ENCODE measurements around the gene MATN4.

The MATN4 gene

DNA sequence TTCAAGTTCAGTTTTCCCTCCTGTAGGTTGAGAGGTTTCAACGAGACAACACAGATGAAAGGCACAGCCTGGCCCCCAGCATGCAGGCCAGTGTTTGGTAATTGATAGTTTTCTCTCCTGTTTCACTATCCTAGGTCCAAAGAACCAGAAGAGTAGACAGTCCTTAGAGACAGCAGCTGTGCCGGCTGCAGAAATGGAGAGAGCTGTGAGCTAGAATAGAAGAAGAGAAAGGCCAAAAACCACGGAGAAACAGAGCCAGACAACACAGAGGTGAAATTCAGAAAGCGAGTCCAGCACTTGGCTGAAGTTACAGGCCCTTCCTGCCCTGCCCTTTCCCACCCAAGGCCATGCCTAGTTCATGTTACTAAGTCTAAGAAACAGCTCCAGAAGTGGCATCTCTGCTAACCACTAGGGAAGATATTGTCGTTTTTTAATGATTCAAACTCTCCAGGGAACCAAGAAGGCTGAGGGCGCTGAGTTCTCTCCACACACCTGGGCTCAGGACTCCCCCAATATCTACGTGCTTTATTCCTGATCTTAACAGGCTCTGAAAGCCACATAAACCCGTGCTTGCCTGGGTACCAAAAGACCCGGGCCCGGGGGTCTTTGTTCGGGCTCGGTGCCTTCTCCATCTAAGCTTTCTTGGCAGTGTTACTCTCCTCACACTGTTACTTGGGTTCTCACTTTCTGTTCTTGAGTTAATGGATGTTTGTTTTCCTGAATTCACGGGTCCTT lies 18.0 kb downstream of the MATN4 start:
- DNase-seq (ENCODE audit: low read depth) = no peak

DNA sequence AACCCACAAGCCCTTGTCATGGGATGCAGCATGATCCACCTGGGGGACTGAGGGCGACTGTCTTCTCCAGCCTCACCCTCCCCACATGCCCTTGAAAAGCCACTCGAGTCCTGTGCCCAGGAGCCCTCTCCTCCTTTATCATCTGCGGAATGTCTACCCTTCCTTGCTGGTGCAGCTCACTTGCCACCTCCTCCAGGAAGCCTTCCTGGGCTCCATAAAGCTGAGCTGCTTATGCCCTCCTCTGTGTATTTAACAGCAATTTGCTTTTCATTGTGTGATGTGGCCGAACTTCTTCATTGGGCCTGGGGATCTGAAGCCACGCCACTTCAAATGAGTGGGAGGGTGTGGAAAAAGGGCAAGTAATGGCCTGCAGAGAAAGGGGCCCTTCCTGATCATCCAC lies 19.2 kb downstream of the MATN4 start:
- DNase-seq (ENCODE audit: low read depth) = no peak

DNA sequence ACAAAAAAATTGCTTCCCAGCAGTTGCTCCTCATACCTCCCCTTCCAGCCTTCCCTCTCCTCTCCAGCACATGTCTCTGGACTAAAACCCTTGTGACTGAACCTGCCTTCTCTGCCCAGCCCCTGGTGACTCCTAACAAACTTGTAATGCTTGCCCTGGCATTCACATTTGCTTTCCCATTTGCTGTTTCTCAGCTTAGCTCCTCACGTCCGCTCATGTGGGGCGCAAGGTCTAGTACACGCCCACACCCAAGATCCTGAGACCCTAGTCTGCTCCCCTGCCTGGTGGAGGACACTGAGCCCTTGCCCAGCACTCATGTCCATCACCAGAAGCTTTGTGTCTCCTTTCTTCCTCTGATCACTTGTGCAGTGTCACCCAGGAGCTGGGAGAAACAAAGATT lies 19.7 kb downstream of the MATN4 start:
- no peak for DNase-seq (ENCODE audit: low read depth)

DNA sequence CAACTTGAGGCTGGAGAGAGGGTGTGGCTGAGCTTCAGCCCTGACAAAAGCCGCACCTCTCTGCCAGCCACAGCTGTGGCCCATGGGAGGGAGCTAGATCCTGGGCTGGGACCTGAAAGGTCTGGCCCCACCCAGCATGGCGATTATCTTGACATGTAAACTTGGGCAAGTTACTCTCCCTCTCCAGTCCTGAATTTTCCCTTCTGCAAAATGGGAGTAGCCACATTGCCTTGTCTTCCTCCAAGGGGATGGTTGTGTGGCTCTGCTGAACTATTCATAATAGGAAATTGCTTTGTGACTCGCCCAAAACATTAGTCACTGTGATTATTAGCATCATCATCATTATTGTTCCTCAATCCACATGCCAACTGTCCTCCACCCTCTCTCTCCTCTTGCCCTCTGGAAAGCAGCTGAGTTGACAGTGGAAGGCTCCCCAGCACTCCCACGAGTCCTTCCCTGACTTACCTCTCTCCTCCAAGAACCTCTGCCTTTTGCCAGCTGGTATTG lies 24.5 kb downstream of the MATN4 start:
- DNase-seq (ENCODE audit: low read depth) = no peak

DNA sequence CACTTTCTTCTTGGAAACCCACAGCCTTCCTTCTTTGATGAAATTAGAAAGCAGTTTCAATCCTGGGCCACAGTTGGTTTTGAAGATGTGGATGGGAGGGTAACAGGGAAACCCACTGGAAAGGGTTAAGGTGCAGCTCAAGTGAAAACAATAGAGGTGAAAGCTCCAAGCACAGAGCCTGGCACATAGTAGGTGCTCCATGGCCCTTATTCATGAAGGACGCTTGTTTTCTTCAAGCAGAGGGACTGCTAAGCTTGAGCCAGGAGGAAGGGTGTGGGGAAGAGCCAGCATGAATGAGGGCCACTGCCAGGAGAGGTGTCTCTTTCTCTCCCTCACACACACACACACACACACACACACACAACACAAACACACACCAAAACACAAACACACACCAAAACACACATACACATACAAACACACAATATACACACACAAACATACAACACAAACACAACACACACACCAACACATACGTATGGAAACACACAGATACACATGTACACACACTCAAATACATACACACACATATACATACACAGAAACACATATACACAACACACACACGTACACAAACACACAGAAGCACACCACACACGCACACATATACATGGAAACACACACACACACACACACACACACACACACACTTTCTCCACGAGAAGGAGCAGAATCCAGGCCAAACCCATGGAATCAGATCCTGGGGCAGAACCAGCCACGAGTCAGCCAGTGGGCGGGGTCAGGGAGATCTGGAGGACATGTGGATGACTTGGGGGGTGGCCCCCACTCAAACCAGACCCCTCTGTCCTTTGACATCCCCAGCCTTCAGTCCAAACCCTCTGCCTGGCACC lies 25.2 kb downstream of the MATN4 start:
- no peak for DNase-seq (ENCODE audit: low read depth)

DNA sequence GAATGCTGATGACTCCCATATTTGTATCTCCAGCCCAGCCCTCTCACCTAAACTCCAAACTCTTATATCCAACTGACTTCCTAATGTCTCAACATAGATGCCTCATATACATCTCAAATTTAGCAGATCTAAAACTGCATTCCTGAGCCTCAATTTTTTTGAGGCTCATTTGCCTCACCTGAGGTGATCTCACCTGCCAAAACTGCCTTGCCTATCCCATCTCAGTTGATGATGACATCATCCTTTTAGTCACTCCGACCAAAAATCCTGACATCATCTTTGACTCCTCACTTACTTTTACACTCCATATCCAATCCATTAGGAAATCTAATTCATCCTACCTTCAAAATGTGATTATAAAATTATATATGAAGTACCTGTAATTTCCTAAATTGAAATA lies 28.1 kb downstream of the MATN4 start:
- no peak for DNase-seq (ENCODE audit: low read depth)

DNA sequence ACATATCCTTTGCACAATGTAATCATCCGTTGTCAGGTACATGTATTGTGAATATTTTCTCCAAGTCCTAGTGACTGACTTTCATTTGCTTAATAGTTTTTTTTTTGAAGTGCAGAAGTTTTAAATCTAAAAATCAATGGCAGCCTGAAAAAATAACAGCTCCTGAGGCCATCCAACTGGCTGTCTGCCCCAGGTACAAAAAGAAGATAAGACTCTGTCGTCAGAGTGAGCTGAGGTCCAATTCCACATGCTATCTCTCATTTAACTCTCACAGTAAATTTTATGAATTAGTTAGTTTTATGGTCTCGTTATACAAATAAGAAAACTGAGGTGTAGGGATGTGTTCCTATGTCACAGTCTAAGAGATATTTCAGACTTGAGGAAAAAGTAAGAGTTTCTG lies 32.8 kb downstream of the MATN4 start:
- DNase-seq (ENCODE audit: low read depth) = no peak

DNA sequence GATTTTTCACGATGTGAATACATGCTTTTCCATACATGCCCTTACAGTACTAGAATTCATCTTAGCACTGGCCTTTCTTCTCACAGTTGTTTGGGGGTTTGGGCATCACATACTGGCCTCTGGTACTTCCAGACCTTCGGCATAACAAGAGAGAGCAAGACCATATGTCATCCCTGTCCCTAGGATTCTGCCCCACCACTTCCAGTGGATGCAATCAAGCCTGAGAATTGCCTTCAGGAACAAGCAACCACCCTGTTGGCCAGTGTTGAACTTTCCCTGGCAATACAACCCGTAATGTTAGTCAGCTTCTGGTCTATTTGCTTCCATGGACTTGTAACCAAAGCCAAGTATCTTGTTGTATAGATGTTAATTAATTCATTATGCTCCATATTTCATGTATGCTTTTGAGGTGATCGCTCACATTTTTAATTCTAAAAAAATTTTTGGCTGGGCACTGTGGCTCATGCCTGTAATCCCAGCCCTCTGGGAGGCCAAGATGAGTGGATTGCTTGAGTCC lies 38.3 kb downstream of the MATN4 start:
- no peak for DNase-seq (ENCODE audit: low read depth)

DNA sequence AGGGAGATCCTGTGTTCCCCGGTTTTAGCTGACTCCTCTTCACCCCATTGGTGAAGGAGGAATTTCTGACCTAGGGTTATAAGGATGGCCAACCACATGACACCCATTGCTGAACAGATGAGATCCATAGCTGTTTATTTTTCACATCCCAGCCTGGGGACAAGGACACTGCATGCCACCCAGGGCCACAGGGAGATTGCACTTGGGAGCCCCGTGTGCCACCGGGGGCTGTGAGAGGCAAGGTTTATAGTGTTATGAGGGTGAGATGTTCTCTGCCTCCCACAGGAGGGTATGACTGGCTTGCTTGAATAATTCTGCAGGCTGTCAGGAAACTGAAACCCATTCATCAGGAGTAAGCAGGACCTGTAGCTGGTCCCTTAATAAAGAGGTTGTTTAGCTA lies 39.0 kb downstream of the MATN4 start:
- DNase-seq (ENCODE audit: low read depth) = no peak

DNA sequence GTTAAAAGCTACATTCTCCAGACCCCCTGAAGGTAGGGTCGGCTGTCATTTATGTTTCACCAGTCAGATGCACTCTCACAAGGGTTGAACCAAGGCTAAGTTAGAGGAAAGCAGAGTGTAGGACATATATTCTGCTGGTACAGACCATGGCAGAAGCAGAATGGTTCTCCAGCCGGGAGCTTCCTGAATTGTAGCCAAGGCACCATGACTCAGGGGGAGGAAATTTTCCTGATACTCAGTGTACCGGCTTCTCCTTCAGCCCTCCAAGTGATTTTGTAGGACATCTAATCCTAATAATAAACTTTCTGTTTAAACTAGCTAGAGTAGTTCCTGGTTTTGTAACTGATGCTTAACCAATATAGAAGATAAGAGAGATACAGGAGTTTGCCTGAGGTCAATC lies 39.6 kb downstream of the MATN4 start:
- DNase-seq (ENCODE audit: low read depth) = no peak

DNA sequence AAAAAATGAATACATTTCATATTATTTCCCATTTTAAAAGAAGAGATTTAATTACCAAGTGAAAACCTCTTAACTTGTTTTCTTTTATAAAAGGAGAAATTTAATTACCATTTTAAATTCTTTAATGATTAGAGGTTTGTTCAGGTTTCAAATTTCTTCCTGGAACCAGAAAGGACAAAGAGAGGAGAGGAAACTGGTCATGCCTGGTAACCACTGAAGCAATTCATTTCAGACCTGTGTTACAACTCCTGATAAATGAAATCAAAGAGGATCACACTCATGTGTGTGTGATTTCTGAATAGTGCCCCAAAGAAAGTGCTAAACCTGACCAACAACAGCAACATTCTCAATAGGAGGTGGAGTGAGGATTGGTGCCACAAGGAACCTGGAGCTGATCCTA lies 41.1 kb downstream of the MATN4 start:
- DNase-seq (ENCODE audit: low read depth) = no peak

DNA sequence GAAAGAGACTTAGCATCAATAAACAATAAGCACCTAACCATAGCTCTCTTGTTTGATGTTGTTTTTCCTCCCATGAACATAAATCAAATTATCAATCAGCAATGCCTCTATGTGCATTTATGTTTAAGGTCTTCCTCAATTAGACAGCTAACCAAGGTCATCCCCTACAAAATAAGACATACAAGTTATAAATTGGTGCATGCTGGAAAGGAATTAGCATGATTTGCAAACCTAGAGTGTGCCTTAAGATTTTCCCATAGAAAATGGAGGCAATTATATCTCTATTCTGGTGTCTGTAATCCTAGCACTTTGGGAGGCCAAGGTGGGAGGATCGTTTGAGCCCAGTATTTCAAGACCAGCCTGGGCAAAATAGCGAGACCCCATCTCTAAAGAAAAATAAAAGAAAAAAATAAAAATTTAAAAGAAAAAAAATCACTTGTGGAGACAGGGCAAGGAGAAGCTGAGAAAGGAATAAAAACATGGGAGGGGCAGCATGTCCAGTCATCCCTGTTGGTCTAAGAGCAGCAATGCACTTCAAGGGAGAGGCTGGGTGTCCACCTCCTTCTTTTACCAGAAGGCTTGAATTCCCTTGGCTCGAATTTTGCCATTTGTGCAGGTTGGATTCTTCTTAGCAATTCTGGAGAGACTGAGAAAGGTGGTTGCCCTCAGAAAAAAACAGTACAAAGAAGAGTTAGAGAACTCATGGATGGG lies 44.4 kb downstream of the MATN4 start:
- DNase-seq (ENCODE audit: low read depth) = no peak

DNA sequence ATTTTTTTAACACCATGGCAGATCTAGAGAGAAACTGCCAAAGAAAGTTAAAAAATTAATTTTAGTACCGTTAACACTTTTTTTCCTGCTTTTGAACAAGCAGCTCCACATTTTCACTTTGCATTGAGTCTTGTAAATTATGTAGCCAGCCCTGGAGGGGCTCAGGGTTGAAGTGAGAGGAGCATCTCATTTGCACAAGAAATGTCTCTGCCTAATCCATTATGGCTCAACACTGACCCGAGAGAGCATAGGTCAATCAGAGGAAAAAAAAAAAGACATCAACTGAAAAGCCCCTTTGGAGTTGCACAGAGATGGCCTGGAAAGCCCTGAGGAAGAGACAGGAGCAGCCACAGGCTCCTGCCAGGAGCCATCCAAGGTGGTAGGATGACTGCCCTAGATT lies 49.4 kb downstream of the MATN4 start:
- no peak for DNase-seq (ENCODE audit: low read depth)

DNA sequence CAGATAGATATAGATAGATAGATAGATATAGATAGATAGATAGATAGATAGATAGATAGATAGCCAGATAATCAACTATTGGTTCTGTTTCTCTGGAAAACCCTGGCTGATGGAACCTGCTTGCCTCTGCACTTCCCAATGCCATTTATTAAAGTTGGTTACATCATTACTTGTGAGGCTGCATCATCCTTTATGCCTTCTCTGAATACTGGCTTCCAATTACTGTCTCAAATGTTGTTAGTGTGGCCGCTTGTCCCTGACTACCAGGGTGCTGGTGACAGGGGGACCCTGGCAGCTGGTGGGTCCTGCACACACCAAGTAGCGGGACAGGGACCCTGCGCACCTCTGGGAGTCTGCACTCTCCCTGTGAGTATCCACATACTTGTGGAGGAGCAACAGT lies 49.8 kb downstream of the MATN4 start:
- no peak for DNase-seq (ENCODE audit: low read depth)

DNA sequence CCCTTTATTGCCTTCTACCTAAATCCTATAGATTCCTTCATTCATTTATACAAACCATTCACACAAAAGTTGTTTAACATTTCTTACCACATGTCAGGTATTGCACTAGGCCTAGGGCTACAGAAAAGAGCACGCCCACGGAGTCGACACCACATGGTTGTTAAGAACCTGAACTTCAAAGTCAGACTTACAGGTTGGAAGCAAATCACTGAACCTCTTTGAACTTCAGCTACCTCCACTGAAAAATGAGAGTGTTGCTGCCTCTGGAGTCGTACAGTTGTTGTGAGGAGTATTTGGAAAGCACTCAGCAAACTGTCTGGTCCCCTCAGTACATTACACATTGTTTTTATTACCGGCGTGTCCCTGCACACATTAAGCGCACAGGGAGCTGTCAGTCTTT lies 50.4 kb downstream of the MATN4 start:
- no peak for DNase-seq (ENCODE audit: low read depth)

DNA sequence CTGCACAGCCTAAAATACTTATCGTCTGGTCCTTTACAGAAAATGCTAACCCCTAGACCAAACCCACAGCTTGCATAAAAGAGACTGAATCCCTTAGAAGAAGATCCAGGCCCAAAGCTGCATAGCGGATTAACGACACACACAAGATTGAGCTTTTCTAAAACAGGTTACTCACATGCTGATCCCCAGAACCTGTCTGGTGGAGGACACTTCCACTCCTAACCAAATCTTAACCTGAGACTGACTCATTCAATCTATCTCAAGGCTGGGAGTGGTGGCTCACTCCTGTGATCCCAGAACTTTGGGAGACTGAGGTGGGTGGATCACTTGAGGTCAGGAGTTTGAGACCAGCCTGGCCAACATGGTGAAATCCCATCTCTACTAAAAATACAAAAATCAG lies 50.9 kb downstream of the MATN4 start:
- no peak for DNase-seq (ENCODE audit: low read depth)

DNA sequence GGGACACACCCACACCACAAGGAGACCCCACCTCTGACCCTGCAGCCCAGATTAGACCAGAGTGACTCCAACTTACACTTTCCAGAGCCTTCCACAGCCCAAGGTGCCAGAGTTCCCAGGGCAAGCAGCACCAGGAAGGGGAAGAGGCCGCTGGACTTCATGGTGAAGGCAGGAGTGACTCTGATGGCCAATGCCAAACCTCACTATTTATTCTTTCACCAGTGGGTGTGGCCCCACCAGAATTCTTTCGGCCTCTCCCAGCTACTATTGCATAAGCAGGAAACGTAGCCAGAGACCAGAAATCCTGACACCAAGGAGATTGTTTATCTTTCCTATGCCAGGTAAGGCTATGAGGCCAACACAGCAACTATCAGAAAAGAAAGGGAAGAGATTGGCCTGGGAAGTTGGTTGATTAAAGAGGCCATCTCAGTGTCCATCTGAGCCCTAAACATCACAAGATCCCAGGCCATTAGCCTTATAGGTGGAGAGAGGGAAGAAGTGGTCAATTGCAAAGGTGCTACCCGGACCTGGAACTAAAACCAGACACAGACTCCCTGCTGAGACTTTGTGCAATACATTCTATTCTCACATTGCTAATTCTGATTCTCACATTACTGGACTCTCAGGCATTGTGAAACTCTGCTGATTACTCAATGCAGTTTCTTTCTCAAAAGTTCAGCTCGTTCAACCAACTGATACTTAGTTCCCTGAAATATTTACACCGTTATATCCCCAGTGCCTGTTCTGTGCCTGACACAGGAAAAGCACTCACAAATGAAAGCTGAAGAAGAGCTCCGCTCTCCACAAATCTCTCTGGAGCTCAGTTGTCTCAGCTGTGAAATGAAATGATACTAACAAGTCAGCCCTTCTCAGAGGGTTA lies 53.5 kb downstream of the MATN4 start, which contains the start of gene SLPI:
SLPI (minus strand) TSS at position 182 of the 880 bp plus-strand sequence; CDS start at position 161, 21 bp downstream.
- no peak for DNase-seq (ENCODE audit: low read depth)

DNA sequence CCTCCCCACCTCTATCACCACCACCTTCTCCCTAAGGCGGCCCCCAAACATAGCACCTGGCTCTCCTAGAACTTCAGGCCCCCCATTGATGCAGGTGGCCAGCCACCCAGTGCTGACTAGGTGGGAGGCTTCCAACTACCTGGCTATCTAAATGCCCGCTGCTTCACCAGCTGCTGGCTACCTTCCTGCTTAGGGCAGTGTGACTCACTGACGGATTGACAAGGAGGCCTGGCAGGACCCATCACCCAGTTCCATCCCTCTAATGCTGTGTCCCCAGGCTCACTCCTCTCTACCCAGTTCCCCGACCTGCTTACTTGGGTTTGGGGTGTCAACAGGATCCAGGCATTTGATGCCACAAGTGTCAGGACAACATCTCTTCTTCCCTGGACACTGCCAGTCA lies 54.8 kb downstream of the MATN4 start:
- DNase-seq (ENCODE audit: low read depth) = no peak

DNA sequence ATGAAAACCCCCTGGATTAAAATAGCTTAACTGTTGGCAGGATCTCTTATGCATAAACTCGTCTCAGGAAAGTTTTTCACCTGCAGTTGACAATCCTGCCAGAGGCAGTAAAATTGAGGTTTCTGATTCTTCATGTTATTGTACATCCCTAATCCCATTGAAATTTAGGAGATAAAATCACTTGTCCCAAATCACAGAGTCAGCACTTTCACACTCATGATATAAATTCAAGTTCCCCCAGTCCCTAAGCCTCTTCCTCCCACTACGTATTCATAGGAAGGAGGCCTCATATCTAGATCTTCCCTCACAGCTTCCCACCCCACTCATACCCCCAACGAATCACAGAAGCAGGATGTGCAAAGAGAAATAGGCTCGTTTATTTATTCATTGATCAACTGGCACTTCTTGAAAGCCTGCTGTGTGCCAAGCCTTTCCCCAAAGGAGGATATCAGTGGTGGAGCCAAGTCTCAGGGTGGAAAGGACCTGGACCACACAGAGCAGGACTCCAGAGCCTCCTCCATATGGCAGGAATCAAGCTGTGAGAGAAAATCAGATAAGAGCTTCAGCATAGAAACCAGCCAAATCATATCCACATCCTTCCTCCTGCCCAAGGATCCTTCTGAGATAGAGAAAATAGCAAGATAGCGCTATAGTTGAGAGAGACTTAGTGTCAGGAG lies 56.1 kb downstream of the MATN4 start:
- DNase-seq (ENCODE audit: low read depth) = no peak

DNA sequence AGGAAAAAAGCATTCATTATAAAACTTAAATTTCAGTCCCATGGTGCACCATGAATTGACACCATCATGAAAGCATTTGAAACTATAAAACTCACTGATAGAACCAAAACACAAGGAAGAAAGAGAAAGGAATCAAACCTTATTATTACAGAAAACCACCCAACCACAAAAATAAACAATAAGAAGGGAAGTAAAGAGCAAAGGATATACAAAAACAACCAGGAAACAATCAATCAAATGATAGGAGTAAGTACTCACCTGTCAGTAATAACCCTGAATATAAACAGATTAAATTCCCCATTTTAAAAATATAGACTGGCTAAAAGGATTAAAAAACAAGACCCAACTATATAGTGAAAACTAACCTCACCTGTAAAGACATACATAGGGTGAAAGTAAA lies 59.5 kb downstream of the MATN4 start:
- no peak for DNase-seq (ENCODE audit: low read depth)

DNA sequence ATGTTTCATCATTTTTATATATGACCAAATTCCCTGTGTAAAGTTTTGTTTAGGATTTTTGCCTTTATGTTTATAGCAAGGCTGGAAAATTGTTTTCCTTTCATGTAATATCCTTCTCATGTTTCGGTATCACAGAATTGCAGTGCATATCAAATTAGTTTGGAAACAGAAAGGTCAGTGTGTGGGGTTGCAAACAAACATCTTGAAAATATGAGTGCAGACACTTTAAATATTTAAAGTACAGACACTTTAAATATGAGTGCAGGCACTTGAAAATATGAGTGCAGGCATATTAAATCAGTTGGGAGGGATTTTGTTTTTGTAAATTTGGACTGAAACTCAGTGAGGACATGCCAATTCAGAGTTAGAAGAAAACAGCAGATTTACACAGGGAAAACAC lies 60.2 kb downstream of the MATN4 start:
- DNase-seq (ENCODE audit: low read depth) = no peak

All from T-helper 22 cell (primary cell).